Measurements from ENCODE around the gene PLA2G12B. TPM values are rescaled to one million over a fixed set of nuclear protein-coding genes. Genes with fewer than 3 reads are reported as not detected.
"Not testable (repeated sequence)": the region's sequence is repeated elsewhere in the genome, so short reads cannot be mapped to it uniquely, and the experiment has no call there.

Gene PLA2G12B
- total RNA-seq, 2 donors from 2014 or later = 0.90 to 4.2 TPM

DNA sequence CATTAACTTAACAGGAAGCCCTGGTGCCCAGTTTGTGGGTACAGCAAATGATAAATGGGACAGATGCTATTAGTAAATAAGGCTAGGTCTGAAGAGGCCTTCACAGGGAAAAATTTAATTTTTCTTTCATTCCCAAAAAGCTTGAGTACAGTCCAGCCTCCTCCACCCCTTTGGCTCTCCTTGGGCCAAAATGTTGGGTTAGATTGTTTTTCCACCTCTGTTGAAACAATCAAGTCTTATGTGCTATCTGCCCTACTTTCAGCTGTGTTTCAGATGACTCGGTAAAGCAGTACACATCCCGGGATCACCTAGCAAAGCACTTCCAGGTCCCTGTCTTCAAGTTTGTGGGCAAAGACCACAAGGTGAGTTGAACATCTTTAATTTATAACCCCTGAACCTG lies 24.3 kb downstream of the PLA2G12B start:
- Histone ChIP-seq H3K4me3 (no peak overlapping the region), H3K27me3 (no peaks in the 10 kb centered on the region), H3K27ac (no peak overlapping the region), H3K9me3 (no peaks in the 10 kb centered on the region), H3K36me3 (peaks cover 4% of the 10 kb centered on the region), H3K4me1 (no peaks in the 10 kb centered on the region)
- no peak for DNase-seq (ENCODE audit: low spot score)
- TF ChIP-seq, protein P1, sequence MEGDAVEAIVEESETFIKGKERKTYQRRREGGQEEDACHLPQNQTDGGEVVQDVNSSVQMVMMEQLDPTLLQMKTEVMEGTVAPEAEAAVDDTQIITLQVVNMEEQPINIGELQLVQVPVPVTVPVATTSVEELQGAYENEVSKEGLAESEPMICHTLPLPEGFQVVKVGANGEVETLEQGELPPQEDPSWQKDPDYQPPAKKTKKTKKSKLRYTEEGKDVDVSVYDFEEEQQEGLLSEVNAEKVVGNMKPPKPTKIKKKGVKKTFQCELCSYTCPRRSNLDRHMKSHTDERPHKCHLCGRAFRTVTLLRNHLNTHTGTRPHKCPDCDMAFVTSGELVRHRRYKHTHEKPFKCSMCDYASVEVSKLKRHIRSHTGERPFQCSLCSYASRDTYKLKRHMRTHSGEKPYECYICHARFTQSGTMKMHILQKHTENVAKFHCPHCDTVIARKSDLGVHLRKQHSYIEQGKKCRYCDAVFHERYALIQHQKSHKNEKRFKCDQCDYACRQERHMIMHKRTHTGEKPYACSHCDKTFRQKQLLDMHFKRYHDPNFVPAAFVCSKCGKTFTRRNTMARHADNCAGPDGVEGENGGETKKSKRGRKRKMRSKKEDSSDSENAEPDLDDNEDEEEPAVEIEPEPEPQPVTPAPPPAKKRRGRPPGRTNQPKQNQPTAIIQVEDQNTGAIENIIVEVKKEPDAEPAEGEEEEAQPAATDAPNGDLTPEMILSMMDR (IDR thresholded peaks at IDR 0.05) = no peak

DNA sequence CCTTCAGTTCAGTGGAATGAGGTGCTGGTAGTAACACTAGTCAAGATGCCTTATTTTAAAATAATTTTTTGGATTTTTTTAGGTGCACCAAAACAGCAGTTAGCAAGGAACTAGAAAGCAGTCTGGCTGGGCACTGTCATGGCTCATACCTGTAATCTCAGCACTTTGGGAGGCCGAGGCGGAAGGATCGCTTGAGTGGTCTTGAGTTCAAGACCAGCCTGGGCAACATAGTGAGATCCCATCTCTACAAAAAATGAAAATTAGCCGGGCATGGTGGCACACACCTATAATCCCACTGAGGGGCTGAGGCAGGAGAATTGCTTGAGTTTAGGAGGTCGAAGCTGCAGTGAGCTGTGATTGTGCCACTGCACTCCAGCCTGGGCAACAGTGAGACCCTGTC lies 25.8 kb downstream of the PLA2G12B start:
- no peak for DNase-seq (ENCODE audit: low spot score)
- Histone ChIP-seq H3K4me3 (no peak overlapping the region), H3K27ac (no peak overlapping the region), H3K9me3 (no peaks in the 10 kb centered on the region), H3K27me3 (no peaks in the 10 kb centered on the region), H3K36me3 (no peaks in the 10 kb centered on the region), H3K4me1 (no peaks in the 10 kb centered on the region)
- TF ChIP-seq, protein P1 (IDR thresholded peaks at IDR 0.05) = no peak

DNA sequence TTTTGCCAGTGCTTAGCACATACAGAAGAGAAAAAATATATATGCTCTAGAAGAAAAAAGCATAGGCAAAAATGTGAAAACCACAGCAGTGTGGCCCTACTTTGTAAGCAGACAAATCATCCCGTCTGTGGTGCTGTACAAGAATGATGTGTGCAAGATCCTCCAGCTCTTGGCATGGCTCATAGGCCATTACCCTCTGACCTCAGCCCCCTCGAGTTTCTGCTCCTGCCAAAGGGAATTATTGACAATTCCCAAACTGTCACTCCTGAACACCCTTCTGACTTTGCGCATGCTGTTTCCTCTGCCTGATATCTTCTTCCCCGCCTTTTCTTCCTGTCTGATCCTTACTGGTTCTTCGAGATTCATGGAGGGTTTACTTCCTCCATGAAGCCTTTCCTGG lies 27.1 kb downstream of the PLA2G12B start:
- no peak for DNase-seq (ENCODE audit: low spot score)
- Histone ChIP-seq H3K9me3 (no peaks in the 10 kb centered on the region), H3K27ac (no peak overlapping the region)

DNA sequence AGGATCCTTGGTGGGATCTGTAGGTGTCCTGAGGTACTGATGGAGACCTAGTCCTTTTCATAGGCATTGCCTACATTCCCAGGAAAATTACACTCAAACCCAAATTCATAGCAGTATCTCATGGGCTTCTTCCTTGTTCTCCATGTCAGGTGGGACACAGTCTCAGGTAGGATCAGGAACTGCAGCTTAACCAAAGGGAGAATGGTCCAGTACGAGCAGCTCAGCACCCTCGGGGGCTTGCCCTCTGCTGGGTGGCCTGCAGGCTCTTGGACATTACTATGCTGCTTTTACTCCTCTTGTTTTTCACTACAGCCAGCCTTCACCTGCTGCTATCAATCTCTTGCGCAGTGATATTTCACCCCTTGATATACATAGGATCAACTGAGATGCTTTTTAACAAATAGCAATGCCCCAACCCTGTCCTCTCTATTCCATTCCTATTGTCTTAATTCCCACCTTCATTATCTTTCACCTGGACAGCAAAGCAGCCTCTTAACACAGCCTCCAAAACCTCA lies 28.6 kb downstream of the PLA2G12B start:
- Histone ChIP-seq H3K27me3 (no peaks in the 10 kb centered on the region), H3K36me3 (no peaks in the 10 kb centered on the region), H3K4me3 (no peak overlapping the region), H3K27ac (no peak overlapping the region), H3K9me3 (peaks cover 0 to 3% of the 10 kb centered on the region in 2 donors), H3K4me1 (no peaks in the 10 kb centered on the region)
- DNase-seq (ENCODE audit: low spot score) = no peak
- TF ChIP-seq, protein P1 (IDR thresholded peaks at IDR 0.05) = no peak

More for the DNA sequence above, 27.1 kb downstream of the PLA2G12B start:
- no peaks in the 10 kb centered on the region for H3K4me1 ChIP-seq
- H3K36me3 ChIP-seq = no peaks in the 10 kb centered on the region
- TF ChIP-seq, protein P1 (IDR thresholded peaks at IDR 0.05) = no peak
- no peaks in the 10 kb centered on the region for H3K27me3 ChIP-seq
- no peak overlapping the region for H3K4me3 ChIP-seq

DNA sequence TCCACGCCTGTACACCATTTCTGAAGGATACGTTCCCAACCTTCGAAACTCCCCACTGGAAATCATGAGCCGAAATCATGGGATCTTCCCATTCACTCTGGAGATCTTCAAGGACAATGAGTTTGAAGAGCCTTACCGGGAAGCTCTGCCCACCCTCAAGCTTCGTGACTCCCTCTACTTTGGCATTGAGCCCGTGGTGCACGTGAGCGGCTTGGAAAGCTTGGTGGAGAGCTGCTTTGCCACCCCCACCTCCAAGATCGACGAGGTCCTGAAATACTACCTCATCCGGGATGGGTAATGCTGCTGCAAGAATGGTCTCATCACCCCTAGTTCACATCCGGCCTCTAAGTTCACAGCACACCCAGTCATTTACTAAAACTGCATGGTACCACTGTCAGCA lies 30.3 kb downstream of the PLA2G12B start:
- DNase-seq (ENCODE audit: low spot score) = no peak
- Histone ChIP-seq H3K4me3 (no peak overlapping the region), H3K27me3 (no peaks in the 10 kb centered on the region), H3K4me1 (no peaks in the 10 kb centered on the region), H3K36me3 (no peaks in the 10 kb centered on the region), H3K27ac (no peak overlapping the region), H3K9me3 (peaks cover 0 to 11% of the 10 kb centered on the region in 2 donors)
- TF ChIP-seq, protein P1 (IDR thresholded peaks at IDR 0.05) = no peak

DNA sequence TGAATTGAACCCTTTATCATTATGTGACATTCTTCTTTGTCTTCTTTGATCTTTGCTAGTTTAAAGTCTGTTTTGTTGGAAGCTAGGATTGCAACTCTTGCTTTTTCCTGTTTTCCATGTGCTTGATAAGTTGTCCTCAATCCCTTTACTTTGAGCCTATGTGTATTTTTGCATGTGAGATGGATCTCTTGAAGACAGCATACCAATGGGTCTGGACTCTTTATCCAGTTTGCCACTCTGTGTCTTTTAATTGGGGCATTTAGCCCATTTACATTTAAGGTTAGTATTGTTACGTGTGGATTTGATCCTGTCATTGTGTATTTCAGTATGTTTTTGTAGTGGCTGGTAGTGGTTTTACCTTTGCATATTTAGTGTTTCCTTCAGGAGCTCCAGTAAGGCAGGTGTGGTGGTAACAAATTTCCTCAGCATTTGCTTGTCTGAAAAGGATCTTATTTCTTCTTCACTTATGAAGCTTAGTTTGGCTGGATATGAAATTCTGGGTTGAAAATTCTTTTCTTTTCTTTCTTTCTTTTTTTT lies 33.4 kb downstream of the PLA2G12B start:
- H3K27me3 ChIP-seq; H3K27ac ChIP-seq; DNase-seq (ENCODE audit: low spot score); H3K4me1 ChIP-seq; H3K4me3 ChIP-seq; H3K36me3 ChIP-seq: not testable (repeated sequence)
- H3K9me3 ChIP-seq = peaks cover 0 to 11% of the 10 kb centered on the region in 2 donors

Measured in right atrium auricular region (tissue), 2 donors.